Neural cell (in vitro differentiated cells): ENCODE results near the gene TTC22. TPM values are rescaled to one million over a fixed set of nuclear protein-coding genes. Genes with fewer than 3 reads are reported as not detected.

Experiments
- H2AFZ ChIP-seq: fragments of 200-600, 300-800 bp; sonication (generic), shearing (Covaris generic); 2 replicates; pipeline ENCODE4 v1.6.0; 2014; ENCODE audit warnings: low read depth, mild to moderate bottlenecking, antibody characterized with exemption, low read length, moderate library complexity
- H3F3A ChIP-seq: fragments of 200-600 bp; shearing (Covaris generic); 2 replicates; pipeline ENCODE4 v1.6.1; 2016; ENCODE audit warnings: mild to moderate bottlenecking, moderate library complexity, mixed read lengths, antibody characterized with exemption, low read length; ENCODE audit not compliant: insufficient read depth, poor library complexity, severe bottlenecking
- H3K27ac ChIP-seq: fragments of 200-600, 300-800 bp; sonication (generic), shearing (Covaris generic); 2 replicates; pipeline ENCODE4 v1.5.1; 2014; ENCODE audit warnings: mild to moderate bottlenecking, low read length, moderate library complexity
- H3K27me3 ChIP-seq: fragments of 300-800, 200-600 bp; sonication (generic), shearing (Covaris generic); 2 replicates; pipeline ENCODE4 v1.6.0; 2014; ENCODE audit warnings: mild to moderate bottlenecking, low read depth, low read length, moderate library complexity; ENCODE audit not compliant: insufficient read depth
- H3K36me3 ChIP-seq: fragments of 300-800, 200-600 bp; sonication (generic), shearing (Covaris generic); 2 replicates; pipeline ENCODE4 v1.5.1; 2014; ENCODE audit warnings: mild to moderate bottlenecking, antibody characterized with exemption, low read length, moderate library complexity; ENCODE audit not compliant: insufficient read depth
- H3K4me2 ChIP-seq: fragments of 300-800, 200-600 bp; sonication (generic), shearing (Covaris generic); 2 replicates; pipeline ENCODE4 v1.6.0; 2014; ENCODE audit warnings: mild to moderate bottlenecking, low read length
- H3K4me3 ChIP-seq: fragments of 300-800, 200-600 bp; sonication (generic), shearing (Covaris generic); 2 replicates; pipeline ENCODE4 v1.5.1; 2014; ENCODE audit warnings: mild to moderate bottlenecking, low read length, moderate library complexity
- H3K79me2 ChIP-seq: fragments of 200-600 bp; shearing (Covaris generic); replicated peaks from 2 replicates; pipeline ENCODE4 v1.6.0; 2014; ENCODE audit warnings: mild to moderate bottlenecking, low read length, moderate library complexity; ENCODE audit not compliant: insufficient read depth
- H3K9ac ChIP-seq: fragments of 300-800, 200-600 bp; sonication (generic), shearing (Covaris generic); 2 replicates; pipeline ENCODE4 v1.6.1; 2016; ENCODE audit warnings: mild to moderate bottlenecking, low read length, mixed read lengths
- H3K9me2 ChIP-seq: fragments of 200-600 bp; shearing (Covaris generic); 2 replicates; pipeline ENCODE4 v1.6.1; 2016; ENCODE audit warnings: mild to moderate bottlenecking, low read length, mixed read lengths; ENCODE audit not compliant: insufficient read depth
- H3K9me3 ChIP-seq: fragments of 200-600, 300-800 bp; sonication (generic), shearing (Covaris generic); 2 replicates; pipeline ENCODE4 v1.6.1; 2016; ENCODE audit warnings: mild to moderate bottlenecking, mixed run types, low read length, moderate library complexity, mixed read lengths
- H4K20me1 ChIP-seq: fragments of 200-600 bp; shearing (Covaris generic); 2 replicates; pipeline ENCODE4 v1.6.1; 2016; ENCODE audit warnings: mild to moderate bottlenecking, mixed run types; ENCODE audit not compliant: insufficient read depth
- CTCF ChIP-seq: fragments of 450-650 bp; IDR thresholded peaks from 2 replicates; pipeline ENCODE4 v1.5.1; 2014; ENCODE audit warnings: antibody characterized with exemption, mild to moderate bottlenecking, moderate library complexity; ENCODE audit not compliant: poor library complexity, severe bottlenecking
- EP300 ChIP-seq: fragments of 450-650 bp; conservative IDR thresholded peaks from 2 replicates; pipeline ENCODE4 v1.6.1; 2014; ENCODE audit warnings: antibody characterized with exemption, mild to moderate bottlenecking, moderate library complexity; ENCODE audit not compliant: poor library complexity, severe bottlenecking
- EZH2 ChIP-seq: fragments of 200-600, 300-800 bp; shearing (Covaris generic), sonication (generic); IDR thresholded peaks from 2 replicates; pipeline ENCODE4 v1.6.1; 2014; ENCODE audit warnings: antibody characterized with exemption, low read length, borderline replicate concordance, mild to moderate bottlenecking; ENCODE audit not compliant: insufficient read depth, poor library complexity, severe bottlenecking
- RAD21 ChIP-seq: fragments of 450-650 bp; conservative IDR thresholded peaks from 2 replicates; pipeline ENCODE4 v1.6.1; 2014; ENCODE audit warnings: antibody characterized with exemption, mild to moderate bottlenecking, moderate library complexity
- REST ChIP-seq: IDR thresholded peaks from 2 replicates; pipeline ENCODE4 v1.6.1; 2012; ENCODE audit warnings: borderline replicate concordance
- SMC3 ChIP-seq: fragments of 450-650 bp; conservative IDR thresholded peaks from 2 replicates; pipeline ENCODE4 v1.6.1; 2014; ENCODE audit warnings: antibody characterized with exemption, mild to moderate bottlenecking, moderate library complexity; ENCODE audit not compliant: poor library complexity
- TAF1 ChIP-seq: IDR thresholded peaks from 2 replicates; pipeline ENCODE4 v1.6.1; 2012; ENCODE audit warnings: low read depth
- polyA plus RNA-seq: library from polyadenylated mRNA; depleted of rRNA; stranded (reverse); fragments of >200 nt; gene quantifications from 2 replicates; pipeline ENCODE4 v1.2.3, GENCODE V29; 2014

Gene TTC22
- polyA plus RNA-seq, 1 donor from 2014 or later = not detected

- no peaks in the 10 kb centered on the region for H3F3A ChIP-seq
- no peak overlapping the region for H3K9ac ChIP-seq
- H3K27ac ChIP-seq = no peak overlapping the region
- H4K20me1 ChIP-seq = no peaks in the 10 kb centered on the region
- H3K9me3 ChIP-seq = no peaks in the 10 kb centered on the region
- H3K4me3 ChIP-seq = no peak overlapping the region
- no peak overlapping the region for H3K4me2 ChIP-seq
- H3K36me3 ChIP-seq = peaks cover 18% of the 10 kb centered on the region
- H3K79me2 ChIP-seq = no peaks in the 10 kb centered on the region
- TF ChIP-seq EP300 = no peak
- H2AFZ ChIP-seq = no peak overlapping the region
- H3K9me2 ChIP-seq = no peaks in the 10 kb centered on the region
- H3K27me3 ChIP-seq = no peaks in the 10 kb centered on the region
Observed at GRCh38 chr1:54848134-54848948, 47.2 kb upstream of the TTC22 start.

- no peak for TF ChIP-seq EP300
- TF ChIP-seq RAD21 = no peak
- no peak for TF ChIP-seq EZH2
- TF ChIP-seq SMC3 = no peak
- TF ChIP-seq CTCF = no peak
- no peaks in the 10 kb centered on the region for H4K20me1 ChIP-seq
- no peak overlapping the region for H3K4me3 ChIP-seq
- H3K36me3 ChIP-seq = peaks cover 11% of the 10 kb centered on the region
- no peaks in the 10 kb centered on the region for H3K9me3 ChIP-seq
- no peaks in the 10 kb centered on the region for H3K9me2 ChIP-seq
- no peak overlapping the region for H3K9ac ChIP-seq
- H2AFZ ChIP-seq = no peak overlapping the region
- no peaks in the 10 kb centered on the region for H3K79me2 ChIP-seq
- H3K27me3 ChIP-seq = no peaks in the 10 kb centered on the region
- H3F3A ChIP-seq = no peaks in the 10 kb centered on the region
- H3K4me2 ChIP-seq = no peak overlapping the region
- no peak overlapping the region for H3K27ac ChIP-seq
Observed at GRCh38 chr1:54846716-54847284, 45.7 kb upstream of the TTC22 start.

- H4K20me1 ChIP-seq = no peaks in the 10 kb centered on the region
- no peaks in the 10 kb centered on the region for H3F3A ChIP-seq
- no peak overlapping the region for H3K4me2 ChIP-seq
- H3K9me2 ChIP-seq = no peaks in the 10 kb centered on the region
- TF ChIP-seq REST (no peak), RAD21 (no peak), TAF1 (no peak)
- H3K4me3 ChIP-seq = no peak overlapping the region
- H3K27ac ChIP-seq = no peak overlapping the region
- no peak overlapping the region for H2AFZ ChIP-seq
- H3K36me3 ChIP-seq = peaks cover 6% of the 10 kb centered on the region
- H3K9me3 ChIP-seq = no peaks in the 10 kb centered on the region
- no peaks in the 10 kb centered on the region for H3K79me2 ChIP-seq
- no peak overlapping the region for H3K9ac ChIP-seq
- no peaks in the 10 kb centered on the region for H3K27me3 ChIP-seq
Observed at GRCh38 chr1:54846301-54846700, 45.2 kb upstream of the TTC22 start.
